Left lung (tissue), 10 donors: ENCODE measurements around the gene SDHB. TPM values are rescaled to one million over a fixed set of nuclear protein-coding genes. Genes with fewer than 3 reads are reported as not detected.
A peak's percentile ranks its signal among the peaks of the same experiment; 100 is the strongest.

Experiments used
- ATAC-seq: fragments of 200-7000 bp; cut with Tn5 transposase; one replicate; pipeline ENCODE4 v1.9.1; 2020; ENCODE audit warnings: moderate library complexity
- DNase-seq, 4 donors: peaks; one replicate each; pipeline ENCODE4 v3.0.0-alpha.2; 2013 to 2020
- H3K27ac ChIP-seq, 2 donors: fragments of 200-600 bp; sonication (generic) in 1 of 2; one replicate each; pipeline versions ENCODE4 v1.5.0 to v1.8.0; 2020 to 2021
- H3K27me3 ChIP-seq, 2 donors: fragments of 200-600 bp; sonication (generic) in 1 of 2; one replicate each; pipeline versions ENCODE4 v1.5.0 to v1.8.0; 2020 to 2021
- H3K36me3 ChIP-seq, 2 donors: fragments of 200-600 bp; sonication (generic) in 1 of 2; one replicate each; pipeline versions ENCODE4 v1.5.0 to v1.8.0; 2020 to 2021
- H3K4me1 ChIP-seq, 2 donors: fragments of 200-600 bp; one replicate each; pipeline ENCODE4 v1.8.0; 2021
- H3K4me3 ChIP-seq, 2 donors: fragments of 200-600 bp; sonication (generic) in 1 of 2; one replicate each; pipeline versions ENCODE4 v1.5.0 to v1.8.0; 2020 to 2021; ENCODE audit warnings: mild to moderate bottlenecking in 1 of 2
- H3K9me3 ChIP-seq, 2 donors: fragments of 200-600 bp; sonication (generic) in 1 of 2; one replicate each; pipeline versions ENCODE4 v1.5.0 to v1.8.0; 2020 to 2021
- intact Hi-C, 2 donors: fragments of 100-400 bp; cut with DNase I; formaldehyde crosslinking; loops; one replicate each; pipeline versions ENCODE4 v1.11.2 to v1.14.2; 2022
- polyA plus RNA-seq, 6 donors: library from polyadenylated mRNA; unstranded; fragments of 120-200 nt; gene quantifications; one replicate each; pipeline ENCODE4 v1.2.1, GENCODE V29; 2013; ENCODE audit not compliant: insufficient read length in 6 of 6
- total RNA-seq, 2 donors: library from RNA; stranded (reverse); fragmentation: NEBNext Ultra II Directional; extraction: Animal tissue kit (Norgen Biotek cat#: 25700); gene quantifications; one replicate each; pipeline ENCODE4 v1.2.1, GENCODE V29; 2021
- TF ChIP-seq, protein P1 (sequence below), 2 donors: fragments of 200-600 bp; sonication (generic) in 1 of 2; IDR thresholded peaks; one replicate each; pipeline versions ENCODE4 v1.5.0 to v1.8.0; 2021; ENCODE audit warnings: antibody characterized with exemption in 2 of 2
- donor health status: DM: no; HTN: yes; CAD: no.
- donor health status: DM: no; HTN: no; CAD: no.

SDHB gene
- total and polyA plus RNA-seq, 8 donors, result 86.8 to 110 (median 98.1) TPM

DNA sequence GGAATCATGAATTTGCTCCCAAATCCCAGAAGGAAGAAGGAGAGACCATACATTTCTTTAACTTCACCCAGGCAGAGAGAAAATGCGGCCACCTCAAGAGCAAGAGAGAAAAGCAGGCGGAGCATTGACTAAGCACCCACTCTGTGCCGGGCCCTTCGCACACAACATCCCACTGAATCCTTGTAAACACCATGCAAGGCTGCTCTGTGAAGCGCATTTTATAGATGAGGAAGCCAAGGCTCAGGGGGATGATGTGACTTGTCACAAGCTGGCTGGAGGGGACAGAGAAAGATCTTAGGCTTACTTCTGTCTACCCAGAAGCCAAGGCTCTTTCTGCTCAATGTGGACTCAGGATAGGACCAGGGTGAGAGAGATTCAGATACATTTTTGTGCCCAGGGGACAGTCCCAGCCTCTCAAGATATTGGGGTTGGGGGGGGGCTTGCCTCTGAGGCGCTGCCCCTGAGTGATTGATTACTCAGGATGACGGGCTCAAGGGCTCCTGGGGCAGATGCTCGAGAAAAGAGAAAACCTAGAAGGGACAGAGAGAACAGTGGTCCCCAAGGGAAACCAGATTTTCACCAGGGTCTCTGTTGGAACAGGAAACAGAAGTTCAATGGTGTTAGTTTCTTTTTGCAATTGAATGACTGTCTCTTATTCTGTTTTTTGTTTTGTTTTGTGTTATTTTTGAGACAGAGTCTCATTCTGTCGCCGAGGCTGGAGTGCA lies 45.9 kb upstream of the SDHB start:
- no peaks in the 10 kb centered on the region for H3K27me3 ChIP-seq
- H3K9me3 ChIP-seq, result no peaks in the 10 kb centered on the region
- TF ChIP-seq, protein P1, sequence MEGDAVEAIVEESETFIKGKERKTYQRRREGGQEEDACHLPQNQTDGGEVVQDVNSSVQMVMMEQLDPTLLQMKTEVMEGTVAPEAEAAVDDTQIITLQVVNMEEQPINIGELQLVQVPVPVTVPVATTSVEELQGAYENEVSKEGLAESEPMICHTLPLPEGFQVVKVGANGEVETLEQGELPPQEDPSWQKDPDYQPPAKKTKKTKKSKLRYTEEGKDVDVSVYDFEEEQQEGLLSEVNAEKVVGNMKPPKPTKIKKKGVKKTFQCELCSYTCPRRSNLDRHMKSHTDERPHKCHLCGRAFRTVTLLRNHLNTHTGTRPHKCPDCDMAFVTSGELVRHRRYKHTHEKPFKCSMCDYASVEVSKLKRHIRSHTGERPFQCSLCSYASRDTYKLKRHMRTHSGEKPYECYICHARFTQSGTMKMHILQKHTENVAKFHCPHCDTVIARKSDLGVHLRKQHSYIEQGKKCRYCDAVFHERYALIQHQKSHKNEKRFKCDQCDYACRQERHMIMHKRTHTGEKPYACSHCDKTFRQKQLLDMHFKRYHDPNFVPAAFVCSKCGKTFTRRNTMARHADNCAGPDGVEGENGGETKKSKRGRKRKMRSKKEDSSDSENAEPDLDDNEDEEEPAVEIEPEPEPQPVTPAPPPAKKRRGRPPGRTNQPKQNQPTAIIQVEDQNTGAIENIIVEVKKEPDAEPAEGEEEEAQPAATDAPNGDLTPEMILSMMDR (IDR thresholded peaks at IDR 0.05), result no peak
- intact Hi-C loops, result no loop called here
- no peak overlapping the region for H3K4me3 ChIP-seq
- peaks cover 0 to 11% of the 10 kb centered on the region in 2 donors for H3K36me3 ChIP-seq
- no peak for ATAC-seq
- peak overlapping the region in 1 of 2 donors; percentile 92 for H3K27ac ChIP-seq
- peaks cover 0 to 38% of the 10 kb centered on the region in 2 donors for H3K4me1 ChIP-seq
- no peak for DNase-seq

- Histone ChIP-seq H3K9me3 (no peaks in the 10 kb centered on the region), H3K27me3 (no peaks in the 10 kb centered on the region), H3K27ac (peak overlapping the region in 1 of 2 donors; percentile 92), H3K4me3 (no peak overlapping the region), H3K36me3 (peaks cover 0 to 9% of the 10 kb centered on the region in 2 donors), H3K4me1 (peaks cover 0 to 38% of the 10 kb centered on the region in 2 donors)
- TF ChIP-seq, protein P1 (IDR thresholded peaks at IDR 0.05), result no peak
- ATAC-seq (no peak), DNase-seq (no peak)
- intact Hi-C loops, result no loop called here
Measured at GRCh38 chr1:17098446-17099317, 44.9 kb upstream of the SDHB start.

GRCh38 chr1:17097787-17098186 lies 44.0 kb upstream of the SDHB start:
- TF ChIP-seq, protein P1 (IDR thresholded peaks at IDR 0.05), result no peak
- DNase-seq (peak in 1 of 4 donors; percentile 83), ATAC-seq (peak; percentile 17)
- Histone ChIP-seq H3K4me1 (peaks cover 0 to 38% of the 10 kb centered on the region in 2 donors), H3K9me3 (no peaks in the 10 kb centered on the region), H3K4me3 (no peak overlapping the region), H3K27me3 (no peaks in the 10 kb centered on the region), H3K36me3 (peaks cover 0 to 17% of the 10 kb centered on the region in 2 donors), H3K27ac (peak overlapping the region in 1 of 2 donors; percentile 92)
- intact Hi-C loops, result no loop called here

- intact Hi-C loops, result no loop called here
- DNase-seq (no peak), ATAC-seq (no peak)
- peak overlapping the region in 1 of 2 donors; percentile 92 for H3K27ac ChIP-seq
- no peak overlapping the region for H3K4me3 ChIP-seq
- peaks cover 0 to 38% of the 10 kb centered on the region in 2 donors for H3K4me1 ChIP-seq
- no peaks in the 10 kb centered on the region for H3K27me3 ChIP-seq
- no peaks in the 10 kb centered on the region for H3K9me3 ChIP-seq
- TF ChIP-seq, protein P1 (IDR thresholded peaks at IDR 0.05), result no peak
- H3K36me3 ChIP-seq, result peaks cover 0 to 23% of the 10 kb centered on the region in 2 donors
Measured at GRCh38 chr1:17097147-17097546, 43.3 kb upstream of the SDHB start.

DNA sequence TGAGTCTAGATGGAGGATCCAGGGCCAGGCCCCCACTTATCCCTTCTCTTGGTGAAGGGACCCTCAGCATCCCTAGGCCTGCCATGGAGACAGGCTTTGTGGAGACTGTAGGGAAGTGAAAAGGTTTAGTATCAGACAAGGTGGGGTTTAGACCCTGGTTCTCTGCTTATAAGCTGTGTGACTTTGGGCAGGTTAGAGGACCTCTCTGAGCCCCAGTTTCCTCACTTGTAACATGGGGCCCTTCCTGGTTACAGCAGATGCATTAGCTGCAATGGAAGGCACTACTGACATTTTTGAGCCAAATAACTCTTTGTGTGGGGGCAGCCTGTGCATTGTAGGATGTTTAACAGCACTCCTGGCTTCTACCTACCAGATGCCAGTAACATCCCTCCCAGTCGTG lies 42.8 kb upstream of the SDHB start:
- Histone ChIP-seq H3K27ac (peak overlapping the region in 1 of 2 donors; percentile 92), H3K9me3 (no peaks in the 10 kb centered on the region), H3K4me3 (no peak overlapping the region), H3K27me3 (no peaks in the 10 kb centered on the region), H3K36me3 (peaks cover 0 to 26% of the 10 kb centered on the region in 2 donors), H3K4me1 (peaks cover 0 to 38% of the 10 kb centered on the region in 2 donors)
- no peak for DNase-seq
- intact Hi-C loops, result no loop called here
- TF ChIP-seq, protein P1 (IDR thresholded peaks at IDR 0.05), result no peak
- no peak for ATAC-seq
